Common myeloid progenitor, CD34-positive (primary cell): ENCODE data around the gene EME1.
A peak's percentile ranks its signal among the peaks of the same experiment; 100 is the strongest.

Source experiments
- CTCF ChIA-PET: fragments of 350-600 bp; sonication (Branson Sonifier 250); formaldehyde crosslinking; loops from one replicate; lab custom pipeline; 2021; ENCODE audit warnings: antibody characterized with exemption; lab: Charles Lee
- POLR2A ChIA-PET: fragments of 350-600 bp; sonication (Branson Sonifier 250); formaldehyde crosslinking; loops from one replicate; lab custom pipeline; 2021; ENCODE audit warnings: antibody characterized with exemption; lab: Charles Lee
- DNase-seq, 3 donors: peaks; one replicate each; pipeline versions ENCODE4 v3.0.0 to v3.0.0-alpha.2; 2013
- H3K27ac ChIP-seq, 2 experiments: 1 replicate in 1 of 2; 2 replicates in 1 of 2; pipeline ENCODE4 v1.7.0; 2013; ENCODE audit warnings: inconsistent platforms in 2 of 2, low read length in 2 of 2, mild to moderate bottlenecking in 2 of 2, low read depth in 1 of 2, moderate library complexity in 1 of 2; ENCODE audit not compliant: severe bottlenecking in 2 of 2, insufficient read depth in 1 of 2, poor library complexity in 1 of 2
- H3K27me3 ChIP-seq, 5 experiments: replicated peaks in 2 of 5; 1 replicate in 3 of 5; 2 replicates in 2 of 5; pipeline versions ENCODE4 v1.6.1 to v1.7.0; 2013; ENCODE audit warnings: low read length in 4 of 5, mild to moderate bottlenecking in 2 of 5, moderate library complexity in 2 of 5, inconsistent platforms in 1 of 5; ENCODE audit not compliant: insufficient read depth in 5 of 5, control insufficient read depth in 4 of 5
- H3K36me3 ChIP-seq, 4 experiments: 1 replicate in 2 of 4; 2 replicates in 2 of 4; pipeline versions ENCODE4 v1.6.1 to v1.7.0; 2013; ENCODE audit warnings: low read length in 3 of 4, control low read depth in 1 of 4, mild to moderate bottlenecking in 1 of 4; ENCODE audit not compliant: control insufficient read depth in 4 of 4, insufficient read depth in 4 of 4
- H3K4me1 ChIP-seq, 4 experiments: 1 replicate in 3 of 4; 2 replicates in 1 of 4; pipeline versions ENCODE4 v1.6.1 to v1.7.1; 2013; ENCODE audit warnings: low read length in 3 of 4, mild to moderate bottlenecking in 3 of 4, control low read depth in 1 of 4, inconsistent platforms in 1 of 4, moderate library complexity in 1 of 4; ENCODE audit not compliant: control insufficient read depth in 4 of 4, insufficient read depth in 4 of 4; ENCODE audit errors: control extremely low read depth in 1 of 4
- H3K4me3 ChIP-seq, 7 experiments: 1 replicate in 4 of 7; 2 replicates in 3 of 7; pipeline versions ENCODE4 v1.5.1 to v1.7.0; 2013; ENCODE audit warnings: mild to moderate bottlenecking in 7 of 7, low read length in 6 of 7, moderate library complexity in 6 of 7, inconsistent platforms in 2 of 7, low read depth in 2 of 7, control low read depth in 1 of 7; ENCODE audit not compliant: insufficient read depth in 4 of 7, control insufficient read depth in 1 of 7; ENCODE audit errors: extremely low read depth in 1 of 7
- H3K9me3 ChIP-seq, 5 experiments: 1 replicate in 4 of 5; 2 replicates in 1 of 5; pipeline versions ENCODE4 v1.6.1 to v1.7.1; 2013; ENCODE audit warnings: low read length in 4 of 5, mild to moderate bottlenecking in 2 of 5, inconsistent platforms in 1 of 5, low read depth in 1 of 5, moderate library complexity in 1 of 5; ENCODE audit not compliant: control insufficient read depth in 4 of 5, insufficient read depth in 2 of 5; ENCODE audit errors: control extremely low read depth in 1 of 5
- WGBS: methylation state at CpG from one replicate; pipeline ENCODE4 v1.1.5; 2013; ENCODE audit not compliant: insufficient coverage; 5-methylcytosine and 5-hydroxymethylcytosine counted together

Gene EME1

DNA sequence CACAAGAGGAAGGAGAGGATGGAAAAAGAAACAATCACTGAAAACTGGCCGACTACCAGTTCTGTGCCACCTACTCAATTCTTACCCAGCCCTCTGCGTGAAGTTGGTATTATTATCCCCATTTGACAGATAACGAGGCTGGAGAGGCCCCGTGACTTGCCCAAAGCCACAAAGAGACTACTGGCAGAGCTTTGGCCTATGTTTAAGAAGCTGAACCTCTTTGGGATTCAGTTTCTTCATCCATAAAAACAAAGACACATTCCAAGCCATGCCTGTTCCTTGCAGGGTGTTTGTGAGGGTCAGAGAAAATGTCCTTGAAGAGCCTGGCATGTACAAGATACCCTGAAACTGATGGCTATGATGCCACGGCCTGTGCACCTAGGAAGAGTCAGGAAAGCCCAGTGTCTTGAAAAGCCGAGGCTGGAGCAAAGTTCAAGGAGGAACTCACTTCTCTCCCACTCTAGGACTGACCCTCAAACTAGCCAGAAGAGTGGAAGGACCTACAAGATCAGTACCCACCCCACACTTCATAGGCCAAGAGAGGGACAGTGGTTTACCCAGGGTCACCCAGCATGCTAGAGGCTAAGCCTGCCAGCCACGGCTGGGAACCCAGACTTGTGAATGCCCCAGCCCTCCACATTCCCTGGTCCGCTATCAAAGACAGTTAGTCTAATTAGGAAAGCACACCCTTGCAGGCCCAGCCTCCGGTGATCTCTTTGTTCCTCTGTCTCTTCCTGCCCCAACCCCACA lies 51.4 kb downstream of the EME1 start:
- CTCF ChIA-PET: no interaction called here
- peaks cover 15 to 59% (median 48%) of the 10 kb centered on the region in 4 experiments for H3K4me1 ChIP-seq
- DNase-seq: no peak
- no peaks in the 10 kb centered on the region for H3K27me3 ChIP-seq
- H3K9me3 ChIP-seq: no peaks in the 10 kb centered on the region
- no peak overlapping the region for H3K27ac ChIP-seq
- H3K4me3 ChIP-seq: peak overlapping the region in 1 of 7 experiments; percentile 17
- WGBS: 90% methylated on average over 7 of the region's 9 CpGs
- POLR2A ChIA-PET: no interaction called here
- H3K36me3 ChIP-seq: no peaks in the 10 kb centered on the region

DNA sequence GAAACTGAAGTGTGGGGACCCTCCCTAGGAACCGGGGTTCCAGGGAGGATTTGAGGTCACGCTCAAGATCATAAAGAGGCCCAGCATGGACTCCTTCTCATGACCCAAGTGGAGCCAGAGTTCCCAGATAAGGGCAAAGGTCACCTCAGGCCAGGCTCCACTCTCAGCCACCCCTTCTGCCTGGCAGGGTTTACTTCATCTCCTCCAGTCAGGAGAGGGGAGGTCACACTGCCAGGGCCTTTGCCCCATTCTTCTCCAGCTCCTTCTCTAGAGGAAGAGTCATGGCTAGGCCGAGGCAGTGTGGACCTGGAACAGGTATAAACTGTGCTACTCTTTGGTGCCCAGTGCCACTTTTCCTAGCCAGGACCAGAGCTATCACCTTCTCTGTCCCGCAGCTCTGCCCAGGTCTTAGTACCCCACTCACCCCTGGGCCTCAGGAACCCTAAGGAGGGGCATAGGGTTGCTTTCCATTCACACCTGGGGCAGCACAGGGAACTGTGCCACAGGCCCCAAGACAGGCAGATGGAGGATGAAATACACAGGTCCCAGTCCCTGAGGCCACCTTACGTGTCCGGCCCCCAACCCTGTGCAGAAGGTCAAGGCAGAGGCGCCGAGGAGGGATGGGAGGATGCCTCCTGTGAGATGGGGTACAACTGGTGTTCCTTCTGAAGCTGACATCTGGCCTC lies 52.1 kb downstream of the EME1 start:
- Histone ChIP-seq H3K27ac (peak overlapping the region in 1 of 2 experiments; percentile 34), H3K4me1 (peaks cover 15 to 59% (median 48%) of the 10 kb centered on the region in 4 experiments), H3K4me3 (peak overlapping the region in 6 of 7 experiments; percentile 31 to 85 (median 76)), H3K27me3 (no peaks in the 10 kb centered on the region), H3K9me3 (no peaks in the 10 kb centered on the region), H3K36me3 (peaks cover 0 to 2% (median 0%) of the 10 kb centered on the region in 4 experiments)
- POLR2A ChIA-PET: interaction anchor here (0.5 to 1.8 kb wide), 2 partner anchors 28 to 1821 kb away, joined by 3 to 8 read pairs; partner anchors contain the start of gene LRRC59
- DNase-seq: no peak
- WGBS: 86% methylated on average over 8 of the region's 8 CpGs
- CTCF ChIA-PET: interaction anchor here (0.9 to 2.7 kb wide), 3 partner anchors 11 to 63 kb away, joined by 3 to 16 read pairs (median 5); partner anchors contain the start of gene LRRC59

DNA sequence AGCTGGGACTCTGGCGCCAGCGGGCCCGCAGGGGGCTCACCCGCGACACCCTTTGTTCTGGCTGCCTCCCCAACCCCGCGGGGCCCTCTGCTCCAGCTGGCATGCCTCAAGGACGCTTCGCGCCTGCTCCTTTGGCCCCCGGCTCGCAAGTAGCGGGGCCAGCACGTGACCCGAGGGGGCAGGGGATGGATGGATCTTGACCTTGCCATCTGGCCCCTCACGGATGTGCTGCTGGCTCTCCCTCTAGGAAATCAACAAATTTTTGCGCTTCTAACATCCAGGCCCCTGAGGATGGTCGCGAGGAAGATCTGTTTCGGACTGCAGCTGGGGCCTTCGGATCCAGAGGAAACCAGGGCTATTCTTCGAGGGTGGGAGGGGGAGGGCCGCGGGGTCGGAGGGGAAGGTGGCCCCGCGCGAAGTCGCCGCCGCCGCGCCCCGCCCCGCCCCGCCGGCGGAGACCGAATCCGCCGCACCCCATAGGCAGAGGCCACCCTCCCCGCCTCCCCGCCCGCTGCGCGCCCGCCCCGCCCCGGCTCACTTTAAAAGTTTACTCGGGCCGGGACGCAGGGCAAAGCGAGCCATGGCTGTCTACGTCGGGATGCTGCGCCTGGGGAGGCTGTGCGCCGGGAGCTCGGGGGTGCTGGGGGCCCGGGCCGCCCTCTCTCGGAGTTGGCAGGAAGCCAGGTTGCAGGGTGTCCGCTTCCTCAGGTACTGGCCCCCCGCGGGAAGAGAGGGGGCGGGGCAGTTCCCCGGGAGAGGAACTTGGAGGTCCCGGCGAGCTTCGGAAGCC lies 52.8 kb downstream of the EME1 start, which contains the start of gene ACSF2:
TSS of gene ACSF2 (plus strand) at position 537 of the 790 bp plus-strand sequence. CDS start at position 581, 44 bp downstream.
- under 1% methylated on average over 49 of the region's 70 CpGs for whole genome bisulfite sequencing
- peak; percentile 53 to 75 (median 62) for DNase-seq
- Histone ChIP-seq H3K9me3 (no peaks in the 10 kb centered on the region), H3K27ac (peak within 1 kb of the TSS in 1 of 2 experiments; percentile 80), H3K36me3 (peaks cover 0 to 2% (median 0%) of the 10 kb centered on the region in 4 experiments), H3K4me1 (peaks cover 11 to 52% (median 44%) of the 10 kb centered on the region in 4 experiments), H3K27me3 (no peaks in the 10 kb centered on the region), H3K4me3 (peak within 1 kb of the TSS; percentile 44 to 85 (median 79))
- ChIA-PET CTCF (interaction anchor here (0.7 to 2.7 kb wide), 6 partner anchors 10 to 64 kb away, joined by 3 to 16 read pairs (median 4); partner anchors contain the start of gene LRRC59), POLR2A (interaction anchor here (0.5 to 1.8 kb wide), 2 partner anchors 29 to 1822 kb away, joined by 3 to 8 read pairs; partner anchors contain the start of gene LRRC59)

DNA sequence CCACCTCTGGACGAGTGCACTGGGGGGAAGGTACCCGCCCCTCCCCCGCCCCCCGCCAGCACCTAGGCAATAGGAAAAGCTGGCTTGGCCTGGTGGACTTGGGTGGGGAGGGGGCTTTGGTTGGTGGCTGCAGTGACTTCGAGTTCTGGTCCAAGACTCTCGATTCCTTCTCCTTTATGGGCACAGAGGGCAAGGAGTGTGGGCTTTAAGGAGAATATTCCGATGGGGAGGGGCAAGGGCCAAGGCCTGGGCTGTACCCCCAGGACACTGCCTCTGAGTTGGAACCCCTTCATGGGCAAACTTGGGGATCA lies 53.4 kb downstream of the EME1 start:
- Histone ChIP-seq H3K4me3 (peak overlapping the region; percentile 44 to 85 (median 79)), H3K27me3 (no peaks in the 10 kb centered on the region), H3K27ac (peak overlapping the region in 1 of 2 experiments; percentile 80), H3K36me3 (peaks cover 0 to 2% (median 0%) of the 10 kb centered on the region in 4 experiments), H3K9me3 (no peaks in the 10 kb centered on the region), H3K4me1 (peaks cover 9 to 47% (median 40%) of the 10 kb centered on the region in 4 experiments)
- 0% methylated on average over 3 of the region's 7 CpGs for WGBS
- ChIA-PET POLR2A (interaction anchor here (0.7 to 1.8 kb wide), 2 partner anchors 29 to 87 kb away, joined by 3 to 8 read pairs; partner anchors contain the start of gene LRRC59), CTCF (interaction anchor here (0.7 to 2.7 kb wide), 8 partner anchors 10 to 64 kb away, joined by 3 to 16 read pairs (median 3); partner anchors contain the start of gene LRRC59)
- no peak for DNase-seq

DNA sequence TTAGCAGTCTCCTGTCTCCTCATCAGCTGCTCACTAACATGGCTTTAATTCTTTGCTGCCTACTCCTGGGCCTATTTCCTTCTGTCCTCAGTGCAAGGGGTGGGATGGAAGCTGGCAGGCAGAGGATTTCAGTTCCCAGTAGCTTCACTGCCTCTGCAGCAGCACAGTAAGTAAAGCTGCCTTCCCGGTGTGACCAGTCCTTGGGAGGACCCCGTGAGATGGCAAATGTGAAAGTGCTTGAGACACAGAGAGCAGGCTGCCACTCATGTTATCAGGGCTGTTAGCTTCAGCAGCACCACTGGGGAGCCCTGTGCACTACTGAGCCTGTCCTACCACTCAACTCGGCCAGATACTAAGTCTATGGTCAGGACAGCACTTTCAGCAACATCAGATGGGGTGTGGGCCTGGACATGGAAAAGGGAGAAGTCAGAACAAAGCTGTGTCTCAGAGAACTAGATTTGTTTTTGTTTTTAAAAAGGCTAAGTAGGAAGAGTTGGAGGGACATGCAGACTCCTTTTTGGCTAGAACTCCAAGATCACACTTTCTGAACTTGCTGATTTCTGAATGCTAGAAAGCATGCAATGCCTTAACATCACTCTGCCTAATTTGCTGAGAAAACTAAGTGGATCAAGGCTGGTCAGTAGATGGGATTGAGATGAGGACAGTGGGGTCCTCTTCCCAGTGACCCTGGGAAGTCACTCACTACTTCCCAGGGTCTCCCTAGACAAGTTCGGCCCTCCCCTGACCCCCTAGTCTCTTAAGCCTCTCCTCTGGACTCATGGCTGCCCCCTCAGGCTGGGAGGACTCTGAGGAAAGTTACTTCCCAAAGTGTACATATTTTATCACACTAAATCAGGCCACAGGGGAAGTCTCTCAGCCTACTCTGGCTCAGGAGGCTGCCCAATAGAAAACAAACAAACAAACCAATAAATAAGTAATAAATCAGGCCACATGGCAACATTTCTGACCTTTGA lies 54.1 kb downstream of the EME1 start:
- ChIA-PET POLR2A (interaction anchor here (0.5 to 1.8 kb wide), 3 partner anchors 15 to 86 kb away, joined by 3 to 8 read pairs (median 3); partner anchors contain the start of gene LRRC59), CTCF (interaction anchor here (0.7 to 2.7 kb wide), 7 partner anchors 9 to 52 kb away, joined by 3 to 16 read pairs (median 3); partner anchors contain the start of gene LRRC59)
- peaks cover 9 to 40% (median 37%) of the 10 kb centered on the region in 4 experiments for H3K4me1 ChIP-seq

More for the DNA sequence above, 54.1 kb downstream of the EME1 start:
- Histone ChIP-seq H3K9me3 (no peaks in the 10 kb centered on the region), H3K36me3 (peaks cover 0 to 2% (median 0%) of the 10 kb centered on the region in 4 experiments), H3K4me3 (peak overlapping the region; percentile 44 to 85 (median 79)), H3K27me3 (no peaks in the 10 kb centered on the region), H3K27ac (peak overlapping the region in 1 of 2 experiments; percentile 80)
- DNase-seq: peak; percentile 31 to 50 (median 38)
- 0% methylated on average over 3 of the region's 4 CpGs for WGBS
